Esophagus (tissue), 2 donors: ENCODE measurements around the gene PGM2L1. TPM values are rescaled to one million over a fixed set of nuclear protein-coding genes. Genes with fewer than 3 reads are reported as not detected.

Experiments used
- H3K27ac ChIP-seq, 2 donors: one replicate each; pipeline ENCODE4 v1.5.1; 2013; ENCODE audit warnings: low read depth in 2 of 2, mild to moderate bottlenecking in 2 of 2, inconsistent platforms in 1 of 2, low read length in 1 of 2, moderate library complexity in 1 of 2
- H3K27me3 ChIP-seq, 2 donors: one replicate each; pipeline ENCODE4 v1.6.1; 2013; ENCODE audit warnings: low read length in 2 of 2, control low read depth in 1 of 2, mild to moderate bottlenecking in 1 of 2; ENCODE audit not compliant: insufficient read depth in 2 of 2, control insufficient read depth in 1 of 2
- H3K36me3 ChIP-seq, 2 donors: one replicate each; pipeline ENCODE4 v1.6.1; 2013; ENCODE audit warnings: low read length in 1 of 2; ENCODE audit not compliant: control insufficient read depth in 2 of 2, insufficient read depth in 2 of 2
- H3K4me1 ChIP-seq, 2 donors: one replicate each; pipeline ENCODE4 v1.6.1; 2013; ENCODE audit warnings: low read length in 1 of 2; ENCODE audit not compliant: control insufficient read depth in 2 of 2, insufficient read depth in 2 of 2
- H3K4me3 ChIP-seq, 2 donors: one replicate each; pipeline ENCODE4 v1.5.1; 2013; ENCODE audit warnings: low read length in 2 of 2, mild to moderate bottlenecking in 2 of 2, low read depth in 1 of 2, moderate library complexity in 1 of 2
- H3K9me3 ChIP-seq, 2 donors: one replicate each; pipeline ENCODE4 v1.6.1; 2013; ENCODE audit warnings: mild to moderate bottlenecking in 2 of 2, low read depth in 1 of 2, low read length in 1 of 2, moderate library complexity in 1 of 2; ENCODE audit not compliant: control insufficient read depth in 2 of 2, insufficient read depth in 1 of 2
- WGBS, 2 donors: extraction: QIAGEN DNeasy Blood & Tissue Kit; methylation state at CpG; one replicate each; pipeline ENCODE4 v1.1.7; 2013; 5-methylcytosine and 5-hydroxymethylcytosine counted together
- polyA plus RNA-seq, 2 donors: library from polyadenylated mRNA; stranded (reverse); fragments of 200-250 nt; gene quantifications; one replicate each; pipeline ENCODE4 v1.2.3, GENCODE V29; 2013
- donor health status: healthy with polysubstance abuse.
- donor health status: Bipolar disorder and iron deficiency.

Gene PGM2L1
- polyA plus RNA-seq, 2 donors = 0.24 to 0.51 TPM

DNA sequence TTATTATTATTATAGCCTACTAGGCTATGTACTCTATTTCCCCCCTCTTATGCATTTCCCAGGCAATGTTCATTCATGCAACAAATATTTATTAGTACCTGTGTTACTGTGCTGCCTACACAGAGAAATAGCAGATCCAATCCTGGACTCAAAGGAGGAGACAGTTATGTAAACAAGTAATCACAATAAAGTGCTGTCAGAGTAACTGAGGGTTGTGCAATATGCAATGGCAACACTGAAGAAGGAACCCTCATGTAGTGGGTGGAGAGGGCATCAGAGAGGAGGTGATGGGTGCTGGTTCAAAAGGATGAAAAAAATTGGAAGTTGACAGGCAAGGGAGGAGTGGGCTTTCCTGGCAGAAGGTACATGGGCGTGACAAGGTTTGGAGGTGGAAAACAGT is 85.9 kb downstream of the PGM2L1 start:
- Histone ChIP-seq H3K4me3 (no peak overlapping the region), H3K36me3 (no peaks in the 10 kb centered on the region), H3K9me3 (peaks cover 0 to 5% of the 10 kb centered on the region in 2 donors), H3K27ac (no peak overlapping the region), H3K4me1 (peaks cover 3 to 6% of the 10 kb centered on the region in 2 donors), H3K27me3 (no peaks in the 10 kb centered on the region)
- 86 to 100% methylated on average over 1 of the region's 1 CpG for WGBS, 2 donors

DNA sequence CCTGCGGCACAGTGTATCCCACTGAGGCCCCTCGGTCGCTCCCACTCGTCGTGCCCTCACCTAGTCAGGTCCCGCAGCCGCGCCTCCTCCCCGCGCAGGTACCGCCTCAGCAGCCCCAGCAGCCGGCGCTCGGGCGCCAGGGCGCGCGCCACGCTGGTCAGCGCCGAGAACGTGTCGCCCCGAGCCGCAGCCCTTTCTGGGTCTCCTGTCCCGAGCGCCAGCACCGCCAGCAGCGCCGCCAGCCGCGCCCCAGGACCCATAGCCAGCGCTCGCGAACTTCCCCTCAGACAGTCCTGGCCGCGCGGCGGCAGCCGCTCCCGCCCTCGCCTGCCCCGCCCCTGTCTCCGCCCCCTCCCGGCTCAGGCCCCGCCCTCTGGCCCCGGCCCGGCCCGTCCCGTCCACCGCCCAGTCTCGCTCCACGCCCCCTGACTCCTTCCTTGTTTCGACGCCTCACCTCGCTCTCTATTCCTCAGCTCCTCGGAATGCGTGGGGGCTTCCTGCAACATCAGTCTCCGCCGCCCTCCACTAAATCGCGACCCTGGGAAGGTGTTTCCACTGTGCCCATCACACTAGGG is 86.8 kb downstream of the PGM2L1 start, which contains the start of gene P4HA3:
Gene P4HA3 (minus strand): TSS at position 289 of the 575 bp plus-strand sequence. CDS start 29 bp downstream, at position 260.
- H3K27me3 ChIP-seq = no peaks in the 10 kb centered on the region
- H3K4me1 ChIP-seq = peaks cover 3 to 6% of the 10 kb centered on the region in 2 donors
- WGBS, 2 donors = 5 to 6% methylated on average over 35 to 62 of the region's 62 CpGs
- H3K27ac ChIP-seq = no peak within 1 kb of the TSS
- no peaks in the 10 kb centered on the region for H3K36me3 ChIP-seq
- peak within 1 kb of the TSS; percentile 29 to 45 for H3K4me3 ChIP-seq
- H3K9me3 ChIP-seq = peaks cover 0 to 5% of the 10 kb centered on the region in 2 donors

DNA sequence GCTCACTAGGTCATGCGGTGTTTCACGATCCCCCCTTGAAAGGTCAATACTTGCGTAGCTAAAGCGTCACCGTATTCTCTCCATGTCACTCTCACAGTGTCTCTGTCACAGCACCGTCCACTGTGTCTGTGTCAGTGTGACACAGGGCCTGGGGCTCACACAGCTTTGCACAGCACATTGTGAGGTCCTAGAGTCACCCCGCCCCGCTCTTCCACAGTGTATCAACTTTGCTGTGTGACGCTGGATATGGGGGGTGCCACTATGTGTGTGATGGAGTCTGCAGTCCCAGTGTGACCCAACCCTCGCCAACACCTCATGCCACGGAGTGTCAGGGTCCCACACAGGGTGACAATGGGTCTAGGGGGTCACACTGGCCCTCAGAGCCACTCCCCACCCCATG is 87.4 kb downstream of the PGM2L1 start:
- Histone ChIP-seq H3K4me3 (peak overlapping the region; percentile 29 to 45), H3K27ac (no peak overlapping the region), H3K27me3 (no peaks in the 10 kb centered on the region), H3K36me3 (no peaks in the 10 kb centered on the region), H3K9me3 (peaks cover 0 to 5% of the 10 kb centered on the region in 2 donors), H3K4me1 (peaks cover 3 to 6% of the 10 kb centered on the region in 2 donors)
- 69 to 70% methylated on average over 11 of the region's 11 CpGs for WGBS, 2 donors

DNA sequence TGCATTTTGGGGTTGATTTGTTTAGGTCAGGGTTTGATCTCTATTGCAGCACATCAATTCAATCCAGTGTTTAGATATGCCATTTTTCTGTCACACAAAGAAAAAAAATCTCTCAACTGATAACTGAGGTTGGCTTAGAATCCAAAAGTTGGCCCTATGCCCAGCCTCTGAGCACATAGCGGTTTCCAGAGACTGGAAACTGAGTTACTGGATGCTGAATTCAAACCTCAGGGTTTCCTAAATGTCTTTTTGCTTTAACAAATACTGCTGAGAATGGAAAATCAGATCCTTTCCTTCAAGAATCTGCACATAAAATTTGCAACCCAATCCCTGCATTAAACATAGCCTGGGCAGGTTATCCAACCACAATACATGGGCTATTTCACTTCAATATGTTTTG is 90.8 kb downstream of the PGM2L1 start:
- H3K4me3 ChIP-seq = no peak overlapping the region
- peaks cover 3 to 6% of the 10 kb centered on the region in 2 donors for H3K4me1 ChIP-seq
- WGBS, 2 donors = 27 to 36% methylated on average over 1 of the region's 1 CpG
- H3K27ac ChIP-seq = no peak overlapping the region
- H3K36me3 ChIP-seq = no peaks in the 10 kb centered on the region
- H3K9me3 ChIP-seq = peaks cover 0 to 2% of the 10 kb centered on the region in 2 donors
- H3K27me3 ChIP-seq = no peaks in the 10 kb centered on the region

DNA sequence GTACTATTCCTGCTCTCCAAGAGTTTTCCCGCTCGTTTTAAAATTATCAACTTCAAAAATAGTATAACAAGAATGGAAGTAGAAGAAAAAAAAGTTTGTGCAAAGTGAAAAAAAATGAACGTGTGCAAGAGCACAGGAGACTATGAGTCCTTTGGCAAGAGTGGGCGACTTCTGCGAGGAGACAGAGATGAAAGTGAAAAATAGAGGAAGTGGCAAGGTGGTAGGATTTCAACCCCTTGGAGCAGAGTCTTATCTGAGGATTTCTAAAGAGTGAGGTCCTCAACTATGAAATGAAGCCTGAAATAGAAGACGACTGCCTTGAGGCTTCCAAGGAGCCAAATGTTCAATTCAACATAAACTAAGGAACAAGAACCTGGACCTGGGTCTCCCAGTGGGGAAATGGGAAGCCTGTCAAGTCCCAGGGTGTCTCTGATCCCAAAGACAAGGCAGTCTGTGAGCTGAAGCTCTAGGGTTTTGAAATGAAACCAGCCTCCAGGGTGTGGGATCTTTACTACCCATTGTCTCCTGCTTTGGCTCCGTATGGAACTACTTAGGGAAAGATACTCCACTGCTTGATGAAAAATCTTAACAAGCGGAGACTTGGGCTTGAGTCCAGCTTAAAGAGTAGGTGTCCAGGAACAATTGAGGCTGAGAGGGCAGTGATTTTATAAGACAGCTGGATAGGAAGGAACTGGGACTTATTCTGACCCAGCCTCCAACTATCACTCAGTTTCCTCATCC is 91.6 kb downstream of the PGM2L1 start:
- H3K27me3 ChIP-seq = no peaks in the 10 kb centered on the region
- peaks cover 0 to under 1% of the 10 kb centered on the region in 2 donors for H3K9me3 ChIP-seq
- WGBS, 2 donors = 68 to 72% methylated on average over 8 of the region's 8 CpGs
- H3K36me3 ChIP-seq = no peaks in the 10 kb centered on the region
- no peak overlapping the region for H3K4me3 ChIP-seq
- H3K4me1 ChIP-seq = peaks cover 3 to 6% of the 10 kb centered on the region in 2 donors
- H3K27ac ChIP-seq = no peak overlapping the region

DNA sequence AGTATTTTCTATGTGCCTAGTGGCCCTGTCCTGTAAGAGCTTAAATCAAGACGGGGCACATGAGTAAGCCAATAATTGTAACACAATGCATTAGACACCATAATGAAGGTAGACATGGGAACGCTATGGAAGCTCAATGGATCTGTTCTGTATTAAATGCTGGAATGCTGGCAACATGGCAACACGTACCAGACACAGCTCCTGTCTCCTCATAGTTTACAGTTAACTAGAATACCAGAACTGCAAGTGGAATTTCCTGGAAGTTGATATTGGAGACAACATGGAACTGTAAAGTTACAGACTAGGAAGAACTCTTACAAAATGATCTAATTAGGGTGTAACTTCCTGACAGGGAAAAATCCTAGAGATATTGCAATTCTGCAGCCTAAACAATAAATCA is 99.2 kb downstream of the PGM2L1 start:
- H3K4me1 ChIP-seq = no peaks in the 10 kb centered on the region
- no peaks in the 10 kb centered on the region for H3K36me3 ChIP-seq
- H3K4me3 ChIP-seq = no peak overlapping the region
- 86 to 92% methylated on average over 3 of the region's 3 CpGs for WGBS, 2 donors
- H3K27ac ChIP-seq = no peak overlapping the region
- no peaks in the 10 kb centered on the region for H3K27me3 ChIP-seq
- H3K9me3 ChIP-seq = no peaks in the 10 kb centered on the region

DNA sequence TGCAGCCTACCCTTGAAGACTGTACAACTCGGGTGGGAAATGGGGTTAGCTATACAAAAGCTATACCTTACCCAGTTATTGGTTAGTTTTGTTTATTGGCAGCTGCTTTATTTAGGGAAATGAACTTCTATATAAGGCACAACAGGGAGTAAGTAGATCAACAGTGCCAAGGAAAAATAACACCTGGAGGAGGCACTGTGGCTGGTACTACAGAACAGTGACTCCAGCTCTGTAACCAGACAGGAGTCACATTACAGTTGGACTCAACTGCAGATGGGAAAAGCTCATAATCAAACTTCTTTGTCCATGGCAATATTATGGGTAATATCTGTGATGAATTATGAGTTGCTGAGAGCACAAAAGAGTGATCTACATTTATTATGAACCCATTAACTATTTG is 100.7 kb downstream of the PGM2L1 start:
- H3K27ac ChIP-seq = no peak overlapping the region
- no peaks in the 10 kb centered on the region for H3K27me3 ChIP-seq
- H3K9me3 ChIP-seq = no peaks in the 10 kb centered on the region
- WGBS, 2 donors = 82 to 83% methylated on average over 1 of the region's 1 CpG
- no peak overlapping the region for H3K4me3 ChIP-seq
- no peaks in the 10 kb centered on the region for H3K4me1 ChIP-seq
- H3K36me3 ChIP-seq = no peaks in the 10 kb centered on the region

DNA sequence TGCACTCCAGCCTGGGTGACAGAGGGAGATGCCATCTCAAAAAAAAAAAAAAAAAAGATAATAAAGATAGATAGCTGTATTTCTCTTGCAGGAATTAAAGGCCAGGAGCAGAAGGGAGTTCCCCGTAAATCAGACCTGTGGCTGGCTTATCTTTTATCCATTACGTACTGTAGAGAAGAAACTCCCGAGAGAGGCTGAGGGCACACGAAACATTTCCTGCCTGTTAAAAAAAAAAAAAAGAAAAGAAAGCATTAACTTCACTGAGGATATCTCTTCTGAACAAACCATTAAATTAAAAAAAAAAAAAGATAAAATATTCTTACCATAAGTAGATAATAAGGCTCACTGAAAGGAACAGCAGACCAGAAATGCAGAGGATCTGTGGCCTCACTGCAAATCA is 109.3 kb downstream of the PGM2L1 start:
- no peak overlapping the region for H3K27ac ChIP-seq
- 79 to 84% methylated on average over 4 of the region's 4 CpGs for WGBS, 2 donors
- H3K4me1 ChIP-seq = no peaks in the 10 kb centered on the region
- no peaks in the 10 kb centered on the region for H3K36me3 ChIP-seq
- H3K9me3 ChIP-seq = no peaks in the 10 kb centered on the region
- H3K4me3 ChIP-seq = no peak overlapping the region
- no peaks in the 10 kb centered on the region for H3K27me3 ChIP-seq

DNA sequence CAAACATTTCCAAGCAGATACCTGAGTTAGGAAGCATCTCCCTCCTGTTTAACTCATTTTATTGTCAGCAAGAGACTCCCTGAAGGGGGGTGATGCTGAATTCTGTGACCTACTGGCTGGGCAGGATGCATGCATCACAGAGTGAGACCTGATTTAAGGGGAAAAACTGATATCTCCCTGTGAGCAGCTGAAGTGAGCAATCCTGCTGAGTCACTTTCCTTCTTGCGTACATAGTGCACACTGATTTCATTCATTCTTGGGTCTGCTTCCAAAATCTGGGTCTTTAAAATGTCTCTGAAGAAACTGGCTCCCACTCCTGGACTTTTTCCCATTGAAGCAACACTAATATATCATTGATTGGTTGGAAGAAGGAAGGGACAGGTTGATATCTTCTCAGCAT is 110.1 kb downstream of the PGM2L1 start:
- H3K27ac ChIP-seq = no peak overlapping the region
- peaks cover 0 to under 1% of the 10 kb centered on the region in 2 donors for H3K4me1 ChIP-seq
- H3K27me3 ChIP-seq = no peaks in the 10 kb centered on the region
- 33 to 52% methylated on average over 1 of the region's 1 CpG for WGBS, 2 donors
- H3K9me3 ChIP-seq = no peaks in the 10 kb centered on the region
- H3K36me3 ChIP-seq = no peaks in the 10 kb centered on the region
- H3K4me3 ChIP-seq = no peak overlapping the region

DNA sequence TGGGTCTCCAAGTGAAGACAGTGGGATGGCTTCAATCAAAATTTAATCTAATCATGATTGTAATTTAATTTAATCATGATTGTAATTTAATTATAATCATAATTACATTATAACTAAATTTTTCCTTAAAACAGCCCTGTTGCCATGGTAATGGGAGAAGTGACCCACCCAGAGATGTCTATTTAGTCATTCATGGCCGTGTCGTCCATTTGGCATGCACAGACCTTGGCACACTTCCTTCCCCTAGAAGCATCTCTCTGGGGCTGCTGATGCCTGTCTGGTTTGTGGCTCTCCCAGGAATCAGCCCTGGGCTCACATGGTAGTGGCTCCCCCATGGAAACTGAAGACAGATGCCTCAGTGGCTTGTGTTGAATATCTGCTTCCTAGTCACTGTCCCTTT is 113.8 kb downstream of the PGM2L1 start:
- H3K9me3 ChIP-seq = no peaks in the 10 kb centered on the region
- peaks cover 0 to 4% of the 10 kb centered on the region in 2 donors for H3K4me1 ChIP-seq
- H3K36me3 ChIP-seq = no peaks in the 10 kb centered on the region
- H3K27ac ChIP-seq = no peak overlapping the region
- H3K27me3 ChIP-seq = no peaks in the 10 kb centered on the region
- no peak overlapping the region for H3K4me3 ChIP-seq
- 48 to 62% methylated on average over 2 of the region's 2 CpGs for WGBS, 2 donors
